Stimulated activated CD4-positive, alpha-beta T cell treated with anti-CD3 and anti-CD28 coated beads, Interleukin-1b, Interleukin-23, amount 100 ng/mL, for 4 hours (primary cell): ENCODE results near the gene TEAD1.

Source experiments
- DNase-seq, 2 donors: peaks; one replicate each; pipeline ENCODE4 v3.0.0-alpha.2; 2020; ENCODE audit warnings: low read depth in 2 of 2

Gene TEAD1

DNA sequence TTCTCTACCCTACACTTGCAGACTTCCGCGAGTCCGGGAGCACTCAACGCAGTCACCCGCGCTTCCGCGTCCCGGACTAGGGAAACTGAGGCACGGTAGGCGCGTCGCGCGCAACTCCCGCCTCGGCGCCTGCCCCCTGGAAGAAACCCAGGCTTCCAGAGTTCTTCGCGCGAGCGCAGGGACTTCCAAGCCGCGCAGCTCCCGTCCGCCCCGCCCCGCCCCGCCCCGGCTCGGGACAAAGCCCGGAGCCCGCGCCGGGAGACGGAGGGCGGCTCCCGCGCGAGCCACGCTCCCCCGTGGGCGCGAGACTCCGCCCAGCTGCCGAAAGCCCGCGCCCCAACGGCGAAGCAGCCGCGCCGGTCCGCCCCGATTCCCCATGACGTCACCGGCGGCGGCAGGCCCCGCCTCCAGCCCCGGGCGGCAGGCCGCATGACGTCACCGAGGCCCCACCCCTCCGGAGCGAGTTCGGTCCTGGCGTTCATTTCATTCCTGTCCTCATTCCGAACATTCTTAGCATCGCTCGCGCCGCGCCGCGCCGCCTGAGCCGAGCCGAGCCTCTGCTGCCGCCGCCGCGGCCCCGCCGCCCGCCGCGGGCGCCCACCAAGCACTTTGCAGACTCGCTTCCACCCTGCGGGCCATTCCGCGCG lies at the start of gene TEAD1:
Gene TEAD1 (plus strand): TSS at position 498 of the 647 bp plus-strand sequence.
- DNase-seq: peak; percentile 75 to 90

DNA sequence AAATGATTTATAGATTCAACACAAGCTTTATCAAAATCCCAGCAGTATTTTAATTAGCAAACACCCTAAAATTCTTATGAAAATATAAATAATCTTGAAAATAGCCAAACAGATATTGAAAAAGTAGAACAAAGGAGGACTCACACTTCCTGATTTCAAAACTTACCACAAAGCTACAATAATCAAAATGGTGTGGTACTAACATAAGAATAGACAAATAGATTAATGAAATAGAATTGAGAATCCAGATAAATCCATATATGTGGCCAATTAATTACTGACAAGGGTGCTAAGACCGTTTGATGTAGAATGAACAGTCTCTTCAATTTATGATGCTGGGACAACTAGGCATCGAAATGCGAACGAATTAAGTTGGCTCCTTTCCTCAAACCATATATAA lies 49.6 kb upstream of the TEAD1 start:
- DNase-seq: no peak

DNA sequence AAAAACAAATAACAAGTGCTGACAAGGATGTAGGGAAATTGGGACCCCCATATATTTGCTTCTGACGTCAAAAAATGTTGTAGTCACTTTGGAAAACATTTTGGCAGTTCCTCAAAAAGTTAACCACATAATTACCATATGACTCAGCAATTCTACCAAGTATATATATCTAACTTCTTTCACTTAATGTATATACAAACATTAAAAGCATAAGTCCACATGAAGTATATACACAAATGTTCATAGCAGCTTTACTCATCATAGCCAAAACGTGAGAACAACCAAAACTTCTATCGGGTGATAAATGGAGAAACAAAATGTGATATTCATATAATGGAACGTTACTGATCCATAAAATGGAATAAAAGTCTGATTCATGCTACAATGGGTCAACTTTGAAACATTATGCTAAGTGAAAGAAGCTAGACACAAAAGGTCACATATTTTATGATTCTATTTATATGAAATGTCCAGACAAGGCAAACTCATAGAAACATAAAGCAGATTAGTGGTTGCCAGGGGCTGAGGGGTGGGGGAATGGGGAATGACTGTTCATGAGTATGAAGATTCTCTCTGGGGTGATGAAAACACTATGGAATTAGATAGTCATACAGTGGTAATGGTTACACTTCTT lies 48.7 kb upstream of the TEAD1 start:
- DNase-seq: no peak

DNA sequence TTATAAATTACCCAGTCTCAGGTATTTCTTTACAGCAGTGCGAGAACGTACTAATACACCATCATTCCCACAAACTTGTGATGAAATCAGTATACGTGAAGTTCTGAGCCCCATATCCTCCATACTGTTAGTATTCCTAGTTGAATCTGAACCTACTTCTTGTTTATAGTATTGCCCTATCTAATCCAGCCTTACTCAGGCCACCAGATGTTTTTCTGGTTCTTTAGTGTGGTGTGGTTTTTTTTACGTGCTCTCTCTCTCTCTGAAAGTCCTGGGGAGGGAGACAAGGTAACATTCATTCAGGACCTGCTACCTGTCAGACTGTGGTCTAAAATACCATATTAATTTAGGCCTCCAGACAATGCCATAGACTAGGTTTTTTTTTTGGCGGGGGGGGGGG lies 47.6 kb upstream of the TEAD1 start:
- DNase-seq: no peak

DNA sequence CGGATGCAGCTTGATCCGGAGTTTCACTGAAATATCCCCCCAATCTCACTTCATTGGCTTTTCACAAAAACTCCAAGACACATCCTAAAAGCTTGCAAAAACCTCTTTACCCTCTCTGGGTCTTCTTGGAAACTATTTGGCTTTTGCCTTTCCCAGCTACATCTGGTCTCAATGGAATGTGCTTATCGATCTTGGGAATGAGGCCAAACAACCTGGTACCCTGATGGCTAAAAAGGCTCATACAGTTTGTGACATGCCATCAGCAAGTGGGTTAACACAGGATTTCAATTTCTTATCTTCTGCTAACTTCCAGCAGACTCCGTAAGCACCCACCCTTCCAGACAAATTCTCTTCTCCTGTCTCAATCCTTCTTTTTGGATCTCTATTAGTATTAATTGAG lies 45.9 kb upstream of the TEAD1 start:
- no peak for DNase-seq

DNA sequence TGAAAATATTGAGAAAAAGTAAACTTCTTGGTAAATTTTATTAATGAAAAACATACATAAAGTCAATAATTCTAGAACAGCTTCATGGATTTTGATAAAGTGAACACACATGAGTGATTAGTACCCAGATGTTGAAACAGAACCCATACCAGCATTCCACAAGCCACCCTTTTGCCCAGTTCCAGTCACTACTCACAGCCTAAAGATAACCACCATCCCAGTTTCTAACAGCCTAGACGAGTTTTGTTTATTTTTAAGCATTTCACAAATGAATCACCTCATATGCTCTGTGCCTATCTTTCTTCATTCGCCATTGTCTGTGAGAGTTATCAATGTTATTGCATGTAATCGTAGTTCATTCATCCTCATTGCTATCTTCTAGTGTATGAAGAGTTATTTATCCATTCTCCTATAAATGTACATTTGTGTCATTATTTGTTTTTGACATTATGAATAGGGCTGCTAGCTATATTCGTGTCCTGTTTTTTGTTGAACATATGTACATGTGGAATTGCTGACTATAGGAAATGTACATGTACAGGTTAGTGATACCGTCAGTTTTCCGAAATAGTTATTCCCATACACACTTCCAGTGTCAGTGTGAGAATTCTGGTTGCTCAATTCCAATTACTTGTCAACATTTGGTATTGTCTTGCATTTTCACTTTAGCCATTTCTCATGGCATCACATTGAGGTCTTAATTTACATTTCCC lies 44.5 kb upstream of the TEAD1 start:
- no peak for DNase-seq

DNA sequence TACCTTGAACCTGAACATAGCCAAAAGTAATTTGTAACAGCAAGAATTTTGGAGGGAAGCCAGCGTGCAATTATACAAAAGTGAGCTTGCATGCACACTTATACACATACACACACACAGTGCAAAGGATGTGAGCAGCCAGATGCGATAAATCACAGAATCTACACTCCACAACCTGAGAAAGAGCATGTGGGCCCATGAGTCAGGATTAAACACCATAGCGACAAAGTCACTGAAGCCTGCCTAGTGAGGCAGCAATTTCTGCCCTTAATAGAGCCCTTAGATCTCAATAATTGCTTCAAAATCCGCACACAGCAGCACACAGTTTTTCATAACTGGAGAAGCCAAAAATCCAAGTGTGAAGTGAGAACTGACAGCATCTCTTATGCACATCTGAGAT lies 42.6 kb upstream of the TEAD1 start:
- DNase-seq: no peak

DNA sequence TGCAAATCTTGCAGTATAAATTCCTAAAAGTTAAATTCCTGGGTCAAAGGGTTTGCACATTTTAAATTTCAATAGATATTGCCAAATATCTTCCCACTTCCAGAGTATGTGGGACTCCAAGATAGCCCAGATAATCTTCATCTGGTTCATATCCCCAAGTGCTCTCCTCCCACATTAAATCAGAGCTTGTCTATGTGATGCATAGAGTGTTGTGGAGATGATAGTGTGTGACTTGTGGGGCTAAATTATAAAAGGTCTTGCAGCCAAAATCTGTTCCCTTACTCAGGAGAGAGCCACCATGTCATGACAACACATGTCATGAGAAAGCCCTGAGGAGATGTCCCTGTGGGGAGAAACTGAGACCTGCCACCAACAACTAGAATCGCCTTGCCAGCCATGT lies 39.9 kb upstream of the TEAD1 start:
- DNase-seq: no peak

DNA sequence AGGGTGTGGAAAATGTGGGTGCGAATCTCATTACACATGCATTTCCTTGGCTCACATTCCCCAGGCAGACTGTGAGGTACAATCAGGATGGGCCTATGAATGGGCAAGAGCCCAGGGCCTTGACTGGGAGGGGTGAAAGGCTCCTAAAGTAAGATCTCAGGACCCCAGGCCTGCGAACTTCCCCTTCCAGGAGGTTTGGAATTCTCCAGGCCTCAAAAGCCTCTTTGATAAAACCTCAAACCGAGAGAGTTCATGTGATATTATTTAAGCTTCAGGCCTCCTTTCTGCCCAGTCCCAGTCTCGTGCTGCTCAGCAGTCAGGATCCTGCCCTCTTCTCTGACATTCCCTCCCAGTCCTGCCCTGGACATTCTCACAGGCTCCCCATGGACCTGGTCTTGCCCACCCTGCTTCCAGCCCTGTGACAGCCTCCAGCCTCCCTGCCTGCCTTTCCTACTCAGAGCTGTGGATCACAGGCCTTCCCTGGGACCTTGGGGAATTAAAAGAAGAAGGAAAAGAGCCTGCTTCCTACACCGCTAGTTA lies 37.3 kb upstream of the TEAD1 start:
- DNase-seq: no peak

DNA sequence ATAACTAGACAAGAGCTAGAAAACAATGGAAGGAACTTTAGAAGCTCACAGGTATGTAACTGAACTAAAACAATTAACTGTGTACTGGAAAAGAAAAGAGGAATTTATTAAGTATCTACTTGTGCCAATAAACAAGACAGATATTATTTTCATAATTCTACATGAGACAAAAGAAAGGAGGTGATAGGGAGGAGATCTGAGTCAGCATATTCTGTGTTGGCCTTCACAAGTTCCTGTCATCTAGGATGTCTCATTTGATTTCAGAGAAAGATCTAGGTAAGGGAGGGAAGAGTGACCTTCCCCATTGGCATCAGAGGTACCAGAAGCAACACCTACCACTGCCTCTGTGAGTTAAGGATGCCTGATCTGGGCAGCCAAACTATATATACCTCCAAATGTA lies 34.8 kb upstream of the TEAD1 start:
- DNase-seq: no peak

DNA sequence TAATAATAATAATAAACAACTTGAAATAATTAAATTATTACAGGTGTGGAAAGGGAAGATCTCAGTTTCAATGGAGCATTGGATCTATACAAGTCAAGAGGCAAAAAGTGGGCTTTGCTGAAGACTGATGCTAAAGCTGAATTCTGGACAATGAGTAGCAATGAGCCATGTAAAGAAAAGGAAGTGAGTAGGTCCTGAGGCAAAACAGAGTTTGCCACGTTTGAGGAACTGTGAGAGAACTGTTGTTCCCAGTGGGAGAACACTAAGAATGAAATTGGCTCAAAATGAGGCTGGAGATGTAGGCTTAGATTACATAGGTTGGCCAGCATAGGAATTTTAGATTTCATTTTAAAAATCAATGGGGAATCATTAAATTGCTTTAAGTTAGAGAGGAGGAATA lies 33.9 kb upstream of the TEAD1 start:
- DNase-seq: no peak

DNA sequence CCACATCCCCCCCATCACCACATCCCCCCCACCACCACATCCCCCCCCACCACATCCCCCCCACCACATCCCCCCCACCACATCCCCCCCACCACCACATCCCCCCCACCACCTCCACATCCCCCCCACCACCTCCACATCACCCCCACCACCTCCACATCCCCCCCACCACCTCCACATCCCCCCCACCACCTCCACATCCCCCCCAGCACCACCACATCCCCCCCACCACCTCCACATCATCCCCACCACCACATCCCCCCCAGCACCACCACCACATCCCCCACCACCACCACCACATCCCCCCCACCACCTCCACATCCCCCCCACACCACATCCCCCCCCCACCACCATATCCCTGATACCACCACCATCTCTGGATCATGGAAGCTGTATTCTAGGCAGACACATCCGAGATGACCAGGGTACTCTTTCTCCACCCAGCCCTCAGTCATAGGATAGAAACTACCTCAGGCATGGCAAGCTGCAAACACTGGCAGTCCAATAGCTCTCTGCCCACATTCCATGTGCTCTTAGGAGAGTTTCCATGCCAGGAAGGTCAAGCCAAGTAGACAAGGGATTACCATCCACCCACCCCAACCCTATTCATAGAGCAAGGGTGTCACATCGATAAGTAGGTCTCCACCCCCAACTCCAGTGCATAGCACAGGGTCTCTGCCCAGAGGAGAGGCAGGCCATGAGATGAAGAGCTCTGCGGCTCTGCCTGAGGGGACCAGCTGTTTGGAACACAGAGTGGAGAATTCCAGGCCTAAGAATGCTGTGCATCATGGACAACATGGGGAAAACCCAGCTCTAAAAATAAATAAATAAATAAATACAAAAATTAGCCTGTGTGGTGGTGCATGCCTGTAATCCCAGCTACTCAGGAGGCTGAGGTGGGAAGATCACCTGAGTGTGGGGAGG lies 33.0 kb upstream of the TEAD1 start:
- DNase-seq: no peak

DNA sequence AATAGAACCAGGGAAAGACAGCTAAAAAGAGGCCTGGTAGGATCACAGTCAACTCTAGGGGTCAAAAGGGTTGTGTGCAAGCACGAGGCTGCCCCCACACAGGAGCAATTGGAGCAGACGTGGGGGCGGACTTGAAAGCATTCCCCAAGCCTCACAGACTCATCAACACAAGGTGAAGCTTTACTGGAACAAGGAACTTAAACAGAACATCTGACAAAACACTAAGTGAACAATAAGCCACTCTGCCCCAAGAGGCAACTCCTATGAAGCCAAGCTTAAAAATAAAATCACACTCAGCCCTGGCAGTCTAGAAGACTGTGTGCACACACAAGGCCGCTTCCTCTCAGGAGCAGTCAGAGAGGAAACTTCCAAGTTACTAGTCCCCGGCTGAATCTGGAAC lies 32.2 kb upstream of the TEAD1 start:
- no peak for DNase-seq

DNA sequence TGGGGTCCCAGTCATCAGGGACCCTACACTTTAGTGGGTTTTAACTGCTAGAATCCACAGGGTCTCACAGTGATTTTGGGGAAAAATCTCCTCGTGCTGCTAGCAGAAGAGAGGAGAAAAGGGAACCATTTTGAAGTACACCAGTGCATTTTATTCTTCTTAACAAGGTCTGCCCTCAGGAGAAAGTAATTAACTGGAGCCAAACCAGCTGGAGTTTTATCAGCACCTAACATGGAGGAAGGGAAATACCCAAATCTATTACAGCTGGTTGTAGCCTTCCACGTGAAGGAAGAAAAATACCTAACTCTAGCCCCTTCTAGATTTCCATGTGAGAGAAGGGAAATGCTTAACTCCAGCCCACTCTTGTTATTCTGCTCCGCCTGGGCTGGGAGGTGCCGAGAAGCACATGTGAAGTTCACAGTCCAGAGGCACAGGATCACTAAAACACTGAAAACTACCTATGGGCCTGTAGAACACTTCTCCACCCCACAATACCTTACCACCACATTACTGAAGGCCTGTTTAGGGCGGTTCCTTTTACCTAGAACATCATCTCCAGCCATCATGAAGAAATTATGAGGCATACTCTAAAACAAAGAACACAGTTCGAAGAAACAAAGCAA lies 31.3 kb upstream of the TEAD1 start:
- no peak for DNase-seq

DNA sequence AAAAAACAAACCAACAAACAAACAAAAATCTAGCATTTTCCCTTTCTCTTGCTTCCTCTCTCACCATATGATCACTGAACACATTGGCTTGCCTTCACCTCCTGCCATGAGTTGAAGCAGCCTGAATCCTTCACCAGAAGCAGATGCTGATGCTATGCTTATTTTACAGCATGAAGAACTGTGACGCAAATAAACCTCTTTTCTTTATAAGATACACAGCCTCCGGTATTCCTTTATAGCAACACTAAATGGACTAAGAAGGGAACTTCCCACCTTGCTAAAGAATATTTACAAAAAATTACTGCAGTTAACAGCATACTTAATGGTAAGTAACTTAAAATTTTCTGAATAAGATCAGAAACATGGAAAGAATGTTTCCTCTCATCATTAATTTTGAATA lies 27.7 kb upstream of the TEAD1 start:
- DNase-seq: no peak

DNA sequence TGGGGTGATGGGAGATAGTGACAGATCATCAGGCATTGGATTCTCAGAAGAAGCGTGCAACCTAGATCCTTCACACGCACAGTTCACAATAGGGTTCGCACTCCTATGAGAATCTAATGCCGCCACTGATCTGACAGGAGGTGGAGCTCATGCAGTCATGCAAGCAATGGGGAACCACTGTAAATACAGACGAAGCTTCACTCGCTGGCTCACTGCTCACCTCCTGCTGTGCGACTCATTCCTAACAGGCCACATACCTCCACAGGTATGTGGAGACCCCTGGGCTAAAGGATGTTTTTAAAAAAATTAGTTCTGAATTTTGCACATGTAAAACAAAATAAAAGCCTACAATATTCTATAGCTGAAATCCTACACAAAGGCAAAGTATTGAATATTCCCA lies 20.5 kb upstream of the TEAD1 start:
- no peak for DNase-seq

DNA sequence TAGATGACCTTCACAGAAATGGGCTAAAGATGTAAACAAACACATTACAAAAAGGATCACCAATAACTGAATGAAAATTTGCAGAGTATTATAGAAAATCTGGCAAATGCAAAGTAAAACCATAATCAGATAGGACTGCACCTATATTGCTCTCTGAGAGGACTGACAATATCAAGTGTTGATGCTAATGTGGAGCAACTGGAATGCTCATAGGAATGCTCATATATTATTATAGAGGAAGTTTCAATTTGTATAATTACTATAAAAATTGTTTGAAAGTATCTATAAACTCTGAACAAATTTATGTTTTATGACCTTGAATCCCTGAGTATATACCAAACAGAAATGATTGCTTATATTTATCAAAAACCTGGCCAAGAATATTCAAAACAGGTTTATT lies 18.4 kb upstream of the TEAD1 start:
- no peak for DNase-seq

DNA sequence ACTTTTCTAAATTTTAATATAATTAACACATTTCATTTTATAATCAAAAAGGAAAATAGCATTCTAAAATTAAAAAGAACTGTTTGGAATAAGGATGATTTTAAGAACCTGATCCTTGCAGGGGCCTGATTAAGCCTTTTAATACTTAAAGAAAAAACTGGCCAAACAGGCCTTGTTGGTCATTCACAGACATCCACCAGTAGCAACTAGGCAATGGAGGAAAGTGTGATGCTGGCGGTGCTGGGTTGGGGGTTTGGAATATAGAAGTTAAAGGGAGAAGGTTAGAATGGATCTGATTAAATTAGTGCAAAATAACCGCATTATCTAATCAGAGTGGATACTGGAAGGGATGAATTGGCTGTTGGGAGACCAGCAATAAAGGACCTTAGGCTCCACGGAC lies 16.9 kb upstream of the TEAD1 start:
- DNase-seq: no peak

DNA sequence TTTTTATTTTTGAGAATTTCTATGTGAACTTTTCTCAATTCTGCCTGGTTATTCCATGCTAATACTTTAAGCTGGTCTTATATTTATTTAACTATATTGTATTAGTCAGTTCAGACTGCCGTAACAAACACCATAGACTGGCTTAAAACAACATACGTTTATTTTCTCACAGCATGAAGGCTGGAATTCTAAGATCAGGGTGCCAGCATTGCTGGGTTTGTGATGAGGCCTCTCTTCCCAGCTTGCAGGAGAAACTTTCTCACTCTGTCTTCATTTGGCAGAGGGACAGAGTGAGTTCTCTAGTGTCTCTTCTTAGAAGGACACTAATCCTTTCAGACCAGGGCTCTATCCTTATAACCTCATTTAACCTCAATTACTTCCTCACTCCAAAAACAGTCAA lies 16.2 kb upstream of the TEAD1 start:
- DNase-seq: no peak

DNA sequence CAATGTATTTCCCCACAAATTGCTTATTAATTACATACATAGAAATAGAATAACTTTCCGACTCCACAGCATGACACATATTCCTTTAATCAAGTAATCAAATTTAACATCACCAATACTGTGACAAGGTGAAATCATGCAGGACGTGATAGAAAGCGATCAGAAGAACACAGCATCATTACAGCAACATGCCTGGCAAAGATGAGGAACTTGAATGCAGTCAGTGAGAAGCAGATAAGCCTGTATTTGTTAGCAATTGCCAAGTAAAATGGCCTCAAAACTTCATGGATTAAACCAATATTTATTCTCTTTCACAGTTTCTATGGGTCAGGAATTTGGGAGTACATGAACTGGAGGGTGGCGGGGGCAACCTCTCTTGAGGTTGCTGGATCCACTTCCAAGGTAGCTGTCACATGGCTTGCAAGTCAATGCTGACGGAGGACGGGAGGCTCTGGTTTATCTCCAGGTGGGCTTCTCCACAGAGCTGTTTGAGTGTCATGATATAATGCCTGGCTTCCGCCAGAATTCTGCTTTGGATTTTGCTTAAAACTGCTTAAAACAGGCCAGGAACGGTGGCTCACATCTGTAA lies 12.0 kb upstream of the TEAD1 start:
- no peak for DNase-seq

DNA sequence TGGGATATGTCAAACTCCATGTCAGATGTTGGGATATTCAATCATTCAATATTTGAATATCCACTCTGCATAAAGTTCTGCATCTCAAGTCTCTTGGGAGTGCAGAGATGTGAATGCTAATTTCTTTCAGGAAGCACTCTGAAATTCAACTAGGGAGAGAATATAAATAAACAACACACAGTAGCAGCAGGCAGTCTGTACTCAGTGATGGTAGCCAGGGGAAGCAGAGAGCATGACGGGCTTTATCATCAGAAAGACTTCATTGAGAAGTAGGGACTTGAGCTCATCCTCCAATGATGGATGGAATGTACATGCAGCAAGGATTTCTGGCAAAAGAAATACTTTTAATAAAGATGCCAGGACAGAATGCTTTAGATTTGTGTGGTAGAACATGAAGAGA lies 9.8 kb upstream of the TEAD1 start:
- DNase-seq: no peak
